HUES64 (cell line): Measurements from ENCODE around the gene ZNF140.

Experiments
- H3K27ac ChIP-seq: 2 replicates; pipeline ENCODE4 v1.7.0; 2013; ENCODE audit warnings: low read depth, low read length, inconsistent platforms
- H3K27me3 ChIP-seq: 2 replicates; pipeline ENCODE4 v1.6.1; 2013; ENCODE audit warnings: mild to moderate bottlenecking, low read length; ENCODE audit not compliant: insufficient read depth
- H3K36me3 ChIP-seq: 2 replicates; pipeline ENCODE4 v1.6.1; 2013; ENCODE audit warnings: mild to moderate bottlenecking, low read length; ENCODE audit not compliant: insufficient read depth
- H3K4me1 ChIP-seq: 2 replicates; pipeline ENCODE4 v1.6.1; 2013; ENCODE audit warnings: mild to moderate bottlenecking, low read length, moderate library complexity; ENCODE audit not compliant: insufficient read depth
- H3K4me3 ChIP-seq: 2 replicates; pipeline ENCODE4 v1.5.1; 2013; ENCODE audit warnings: mild to moderate bottlenecking, low read length, moderate library complexity
- H3K9ac ChIP-seq: 2 replicates; pipeline ENCODE4 v1.6.1; 2013; ENCODE audit warnings: mild to moderate bottlenecking, low read depth, low read length
- H3K9me3 ChIP-seq: 2 replicates; pipeline ENCODE4 v1.6.1; 2013; ENCODE audit warnings: low read depth, low read length; ENCODE audit not compliant: insufficient read depth
- WGBS: fragments of 150-250, 120-280 bp; methylation state at CpG from one replicate; pipeline ENCODE4 v1.1.7; 2013; ENCODE audit warnings: missing lambda C conversion rate; 5-methylcytosine and 5-hydroxymethylcytosine counted together

ZNF140 gene

GRCh38 chr12:133130808-133131128, 50.0 kb downstream of the ZNF140 start:
- Histone ChIP-seq H3K4me1 (peaks cover 5% of the 10 kb centered on the region; the same call in 1 of the 2 replicates), H3K36me3 (peaks cover 69% of the 10 kb centered on the region), H3K27ac (peak overlapping the region; percentile 95), H3K27me3 (no peaks in the 10 kb centered on the region), H3K9ac (peak overlapping the region; percentile 97), H3K4me3 (peak overlapping the region; percentile 99), H3K9me3 (peaks cover 72% of the 10 kb centered on the region)
- WGBS, result under 1% methylated on average over 13 of the region's 17 CpGs

- no peak overlapping the region for H3K27ac ChIP-seq
- H3K9ac ChIP-seq, result no peak overlapping the region
- H3K9me3 ChIP-seq, result peaks cover 90% of the 10 kb centered on the region
- H3K36me3 ChIP-seq, result peaks cover 89% of the 10 kb centered on the region
- no peak overlapping the region for H3K4me3 ChIP-seq
- no peaks in the 10 kb centered on the region for H3K27me3 ChIP-seq
- 93% methylated on average over 2 of the region's 2 CpGs for WGBS
- H3K4me1 ChIP-seq, result peaks cover 5% of the 10 kb centered on the region; the same call in 1 of the 2 replicates
Observed at GRCh38 chr12:133135747-133136146, 55.0 kb downstream of the ZNF140 start.

DNA sequence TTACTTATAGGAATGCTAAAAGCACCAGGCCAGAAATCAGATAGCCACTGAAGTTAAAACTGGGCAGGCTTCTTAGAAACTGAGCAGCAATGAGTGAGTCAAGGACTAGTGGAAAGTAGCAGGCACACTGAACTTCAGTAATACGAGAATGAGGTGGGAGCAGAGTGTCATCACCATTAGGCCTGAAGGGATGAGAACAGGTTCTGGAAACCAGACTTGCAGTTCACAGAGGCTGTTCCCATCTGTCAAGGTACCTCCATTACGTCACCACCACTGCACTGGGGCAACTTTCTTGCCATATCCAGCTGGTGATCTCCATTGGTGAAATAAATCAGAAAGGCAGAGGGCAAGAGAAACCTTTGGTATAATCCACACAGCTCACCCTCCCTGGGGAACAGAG, 65.3 kb downstream of the ZNF140 start:
- H3K4me3 ChIP-seq, result no peak overlapping the region
- no peak overlapping the region for H3K27ac ChIP-seq
- H3K4me1 ChIP-seq, result no peaks in the 10 kb centered on the region
- peaks cover 82% of the 10 kb centered on the region for H3K36me3 ChIP-seq
- no peaks in the 10 kb centered on the region for H3K27me3 ChIP-seq
- H3K9me3 ChIP-seq, result peaks cover 81% of the 10 kb centered on the region
- no peak overlapping the region for H3K9ac ChIP-seq
- WGBS, result 94% methylated on average over 2 of the region's 2 CpGs

DNA sequence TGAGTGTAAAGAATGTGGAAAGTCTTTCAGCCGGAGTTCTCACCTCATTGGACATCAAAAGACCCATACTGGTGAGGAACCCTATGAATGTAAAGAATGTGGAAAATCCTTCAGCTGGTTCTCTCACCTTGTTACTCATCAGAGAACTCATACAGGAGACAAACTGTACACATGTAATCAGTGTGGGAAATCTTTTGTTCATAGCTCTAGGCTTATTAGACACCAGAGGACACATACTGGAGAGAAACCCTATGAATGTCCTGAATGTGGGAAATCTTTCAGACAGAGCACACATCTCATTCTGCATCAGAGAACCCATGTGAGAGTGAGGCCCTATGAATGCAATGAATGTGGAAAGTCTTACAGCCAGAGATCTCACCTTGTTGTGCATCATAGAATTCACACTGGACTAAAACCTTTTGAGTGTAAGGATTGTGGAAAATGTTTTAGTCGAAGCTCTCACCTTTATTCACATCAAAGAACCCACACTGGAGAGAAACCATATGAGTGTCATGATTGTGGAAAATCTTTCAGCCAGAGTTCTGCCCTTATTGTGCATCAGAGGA, 75.5 kb downstream of the ZNF140 start:
- Histone ChIP-seq H3K36me3 (peaks cover 79% of the 10 kb centered on the region), H3K4me3 (no peak overlapping the region)
- WGBS, result 100% methylated on average over 1 of the region's 2 CpGs

More for the DNA sequence above, 75.5 kb downstream of the ZNF140 start:
- Histone ChIP-seq H3K27ac (no peak overlapping the region), H3K27me3 (no peaks in the 10 kb centered on the region), H3K4me1 (no peaks in the 10 kb centered on the region), H3K9me3 (peaks cover 91% of the 10 kb centered on the region), H3K9ac (no peak overlapping the region)
